Cardiac fibroblast (primary cell): ENCODE measurements around the gene NPY1R.

Experiments
- DNase-seq, 2 donors: peaks; one replicate each; pipeline versions ENCODE4 v3.0.0 to v3.0.0-alpha.2; 2010; ENCODE audit warnings: low read depth in 2 of 2
- H3K4me3 ChIP-seq, 2 donors: replicated peaks in 1 of 2; 1 replicate in 1 of 2; 2 replicates in 1 of 2; pipeline ENCODE4 v1.5.1; 2011; ENCODE audit warnings: low read depth in 2 of 2, low read length in 2 of 2, mild to moderate bottlenecking in 2 of 2, moderate library complexity in 1 of 2
- TF ChIP-seq, protein P1 (sequence below): IDR thresholded peaks from one replicate; pipeline ENCODE4 v1.5.1; 2011; ENCODE audit warnings: low read depth, mild to moderate bottlenecking, low read length, inconsistent platforms

NPY1R gene

DNA sequence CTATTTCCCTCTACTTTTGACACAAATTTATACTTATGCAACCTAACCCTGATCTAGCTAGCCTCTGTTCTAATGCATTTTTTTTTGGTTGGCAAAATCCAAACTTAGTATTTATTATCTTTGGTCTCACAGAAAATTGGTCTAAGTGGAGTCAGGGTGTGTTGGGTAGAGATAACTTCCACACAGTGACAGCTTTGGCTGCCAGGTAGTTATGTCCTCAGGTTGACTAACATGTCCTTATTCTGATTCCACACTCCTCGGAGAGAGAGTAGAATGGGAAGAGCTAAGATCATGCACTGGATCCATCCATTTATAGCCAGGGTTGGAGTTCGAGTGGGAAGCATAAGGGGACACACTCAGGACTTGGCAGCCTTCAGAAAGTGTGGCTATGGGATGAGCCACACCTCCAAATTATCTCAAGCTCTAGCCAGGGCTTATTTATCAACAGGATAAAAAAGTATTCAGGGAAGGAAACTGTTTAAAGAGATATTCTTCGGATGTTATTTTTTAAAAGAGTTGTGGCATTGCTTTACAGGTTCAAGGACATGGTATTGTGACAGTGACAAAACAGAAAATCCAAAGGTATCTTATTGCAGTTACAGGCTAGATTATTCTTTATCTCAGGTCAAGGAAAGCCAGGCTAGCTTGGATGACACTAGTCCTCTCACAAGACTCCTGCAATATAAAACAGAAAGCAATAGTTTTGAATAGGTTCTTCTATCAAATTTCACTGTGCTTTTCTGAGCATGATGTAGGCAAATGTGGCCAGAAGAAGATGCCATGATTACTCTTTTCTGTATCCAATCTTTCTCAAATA lies 51.5 kb downstream of the NPY1R start:
- no peak overlapping the region for H3K4me3 ChIP-seq
- DNase-seq = no peak
- TF ChIP-seq, protein P1, sequence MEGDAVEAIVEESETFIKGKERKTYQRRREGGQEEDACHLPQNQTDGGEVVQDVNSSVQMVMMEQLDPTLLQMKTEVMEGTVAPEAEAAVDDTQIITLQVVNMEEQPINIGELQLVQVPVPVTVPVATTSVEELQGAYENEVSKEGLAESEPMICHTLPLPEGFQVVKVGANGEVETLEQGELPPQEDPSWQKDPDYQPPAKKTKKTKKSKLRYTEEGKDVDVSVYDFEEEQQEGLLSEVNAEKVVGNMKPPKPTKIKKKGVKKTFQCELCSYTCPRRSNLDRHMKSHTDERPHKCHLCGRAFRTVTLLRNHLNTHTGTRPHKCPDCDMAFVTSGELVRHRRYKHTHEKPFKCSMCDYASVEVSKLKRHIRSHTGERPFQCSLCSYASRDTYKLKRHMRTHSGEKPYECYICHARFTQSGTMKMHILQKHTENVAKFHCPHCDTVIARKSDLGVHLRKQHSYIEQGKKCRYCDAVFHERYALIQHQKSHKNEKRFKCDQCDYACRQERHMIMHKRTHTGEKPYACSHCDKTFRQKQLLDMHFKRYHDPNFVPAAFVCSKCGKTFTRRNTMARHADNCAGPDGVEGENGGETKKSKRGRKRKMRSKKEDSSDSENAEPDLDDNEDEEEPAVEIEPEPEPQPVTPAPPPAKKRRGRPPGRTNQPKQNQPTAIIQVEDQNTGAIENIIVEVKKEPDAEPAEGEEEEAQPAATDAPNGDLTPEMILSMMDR = no peak

DNA sequence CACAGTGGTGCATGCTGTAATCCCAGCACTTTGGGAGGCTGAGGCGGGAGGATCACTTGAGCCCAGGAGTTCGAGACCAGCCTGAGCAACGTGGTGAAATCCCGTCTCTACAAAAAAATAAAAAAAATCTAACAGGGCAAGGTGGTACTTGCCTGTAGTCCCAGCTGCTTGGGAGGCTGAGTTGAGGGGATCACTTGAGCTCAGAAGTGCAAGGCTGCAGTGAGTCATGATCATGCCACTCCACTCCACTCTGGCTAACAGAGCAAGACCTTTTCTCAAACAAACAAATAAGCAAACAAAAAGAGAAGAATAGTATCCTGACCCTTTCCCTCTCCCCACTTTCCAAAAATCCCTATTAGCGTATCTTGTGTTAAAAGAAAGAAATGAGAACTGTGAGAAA lies 52.7 kb downstream of the NPY1R start:
- H3K4me3 ChIP-seq = no peak overlapping the region
- TF ChIP-seq, protein P1 = no peak
- no peak for DNase-seq

GRCh38 chr4:163274861-163275260 lies 57.5 kb downstream of the NPY1R start:
- no peak for DNase-seq

More at GRCh38 chr4:163274861-163275260, 57.5 kb downstream of the NPY1R start:
- no peak overlapping the region for H3K4me3 ChIP-seq
- TF ChIP-seq, protein P1 = no peak
